Immature natural killer cell (primary cell): ENCODE results near the gene PERM1. TPM values are rescaled to one million over a fixed set of nuclear protein-coding genes. Genes with fewer than 3 reads are reported as not detected.
"Not testable (repeated sequence)": the region's sequence is repeated elsewhere in the genome, so short reads cannot be mapped to it uniquely, and the experiment has no call there.

Experiments used
- DNase-seq, 3 donors: peaks; one replicate each; pipeline ENCODE4 v3.0.0; 2022; ENCODE audit warnings: mixed read lengths in 1 of 3
- H3K27ac Mint-ChIP-seq, 6 donors: one replicate each; pipeline ENCODE4 v1.8.0; 2020; ENCODE audit warnings: mixed read lengths in 6 of 6, mild to moderate bottlenecking in 5 of 6, inconsistent platforms in 4 of 6, moderate library complexity in 3 of 6
- H3K27me3 Mint-ChIP-seq, 3 donors: one replicate each; pipeline ENCODE4 v1.8.0; 2020 to 2021; ENCODE audit warnings: low read depth in 3 of 3, mild to moderate bottlenecking in 3 of 3, mixed read lengths in 3 of 3, moderate library complexity in 3 of 3, inconsistent platforms in 1 of 3
- H3K36me3 Mint-ChIP-seq, 3 donors: one replicate each; pipeline ENCODE4 v1.8.0; 2020; ENCODE audit warnings: mixed read lengths in 3 of 3, inconsistent platforms in 2 of 3, mild to moderate bottlenecking in 2 of 3
- H3K4me1 Mint-ChIP-seq, 2 donors: one replicate each; pipeline ENCODE4 v1.8.0; 2020; ENCODE audit warnings: inconsistent platforms in 2 of 2, mild to moderate bottlenecking in 2 of 2, mixed read lengths in 2 of 2, moderate library complexity in 1 of 2
- H3K4me3 Mint-ChIP-seq, 5 donors: one replicate each; pipeline ENCODE4 v1.8.0; 2020; ENCODE audit warnings: mild to moderate bottlenecking in 5 of 5, mixed read lengths in 5 of 5, inconsistent platforms in 3 of 5, moderate library complexity in 3 of 5
- H3K9me3 Mint-ChIP-seq, 6 donors: one replicate each; pipeline ENCODE4 v1.8.0; 2020; ENCODE audit warnings: mild to moderate bottlenecking in 6 of 6, mixed read lengths in 6 of 6, inconsistent platforms in 4 of 6, moderate library complexity in 3 of 6
- polyA plus RNA-seq, 3 donors: library from polyadenylated mRNA; unstranded; fragments of 300-500 nt; fragmentation: Illumina TruSeq; gene quantifications; one replicate each; pipeline ENCODE4 v1.2.3, GENCODE V29; 2021

PERM1 gene
- polyA plus RNA-seq, 3 donors from 2014 or later = not detected

- peak overlapping the region in 1 of 6 donors; percentile 36 for H3K27ac Mint-ChIP-seq
- peaks cover 23 to 28% of the 10 kb centered on the region in 2 donors for H3K4me1 Mint-ChIP-seq
- H3K36me3 Mint-ChIP-seq = peaks cover 5 to 16% (median 7%) of the 10 kb centered on the region in 3 donors
- DNase-seq = no peak
- peaks cover 4 to 12% (median 6%) of the 10 kb centered on the region in 3 donors for H3K27me3 Mint-ChIP-seq
- no peaks in the 10 kb centered on the region for H3K9me3 Mint-ChIP-seq
- no peak overlapping the region for H3K4me3 Mint-ChIP-seq
Observed at GRCh38 chr1:956636-957035, 25.3 kb downstream of the PERM1 start.

DNA sequence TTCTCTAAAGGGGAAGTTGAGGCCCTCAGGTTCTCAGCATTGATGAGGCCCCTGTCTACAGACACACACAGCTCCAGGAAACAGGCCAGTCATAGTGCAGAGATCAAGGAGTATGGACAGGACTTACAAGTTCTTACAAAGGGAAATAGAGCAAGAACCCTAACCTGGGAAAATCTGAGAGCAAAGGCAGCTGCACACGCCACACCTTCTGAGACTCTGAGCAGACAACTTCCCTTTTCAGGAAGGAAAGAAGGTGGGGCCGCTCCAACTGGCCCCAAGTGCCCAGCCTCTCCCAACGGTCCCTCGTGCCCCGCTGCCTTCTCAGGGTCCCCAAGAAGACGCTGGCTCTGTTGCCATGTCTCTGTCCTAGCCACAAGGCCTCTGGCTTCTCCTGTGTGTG, 26.4 kb downstream of the PERM1 start:
- no peak overlapping the region for H3K27ac Mint-ChIP-seq
- no peak overlapping the region for H3K4me3 Mint-ChIP-seq
- H3K36me3 Mint-ChIP-seq = peaks cover 9 to 23% (median 12%) of the 10 kb centered on the region in 3 donors
- H3K27me3 Mint-ChIP-seq = peaks cover 4 to 12% (median 6%) of the 10 kb centered on the region in 3 donors
- DNase-seq = no peak
- no peaks in the 10 kb centered on the region for H3K9me3 Mint-ChIP-seq
- peaks cover 23 to 28% of the 10 kb centered on the region in 2 donors for H3K4me1 Mint-ChIP-seq

GRCh38 chr1:954927-955326, 27.0 kb downstream of the PERM1 start:
- Mint-ChIP-seq H3K27me3 (peaks cover 4 to 12% (median 6%) of the 10 kb centered on the region in 3 donors), H3K4me1 (peaks cover 18 to 28% of the 10 kb centered on the region in 2 donors), H3K27ac (no peak overlapping the region), H3K4me3 (no peak overlapping the region), H3K36me3 (peaks cover 13 to 28% (median 18%) of the 10 kb centered on the region in 3 donors), H3K9me3 (no peaks in the 10 kb centered on the region)
- no peak for DNase-seq

DNA sequence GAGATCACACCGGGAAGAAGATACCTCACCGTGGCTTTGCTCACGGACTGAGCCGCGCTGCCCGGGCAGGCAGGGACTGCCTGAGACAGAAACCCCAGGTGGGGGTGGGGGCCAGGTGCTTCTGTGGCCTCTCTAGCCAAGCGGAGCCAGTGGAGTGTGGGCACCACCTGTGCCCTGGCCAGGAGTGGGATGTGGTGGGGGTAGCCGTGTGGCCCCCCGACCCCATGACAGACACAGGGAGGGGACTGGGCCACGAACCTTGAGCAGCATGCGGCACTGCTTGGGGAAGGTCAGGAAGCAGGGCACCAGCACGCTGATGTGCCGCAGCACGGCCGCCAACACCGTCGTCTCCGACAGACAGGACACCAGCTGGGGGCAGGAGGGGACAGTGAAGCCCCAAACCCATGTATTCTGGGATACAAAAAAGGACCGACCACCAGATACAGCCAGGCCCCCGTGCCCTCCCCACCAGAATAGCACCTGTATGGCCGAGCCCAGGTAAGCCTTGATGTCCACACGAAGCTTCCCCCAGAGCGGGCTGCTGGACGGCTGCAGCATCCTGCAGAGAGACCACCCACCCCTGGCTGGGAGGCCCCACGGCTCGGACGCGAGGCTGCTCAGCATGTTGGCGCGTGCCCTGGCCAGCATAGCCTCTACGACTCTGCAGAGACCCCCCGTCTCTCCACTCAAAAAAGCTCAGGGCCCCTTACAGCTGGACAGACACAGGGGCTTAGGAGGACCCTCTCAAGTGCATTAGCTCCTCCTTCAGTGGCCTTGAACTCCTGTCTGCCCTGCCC, 28.2 kb downstream of the PERM1 start:
- no peak for DNase-seq
- Mint-ChIP-seq H3K36me3 (peaks cover 15 to 38% (median 21%) of the 10 kb centered on the region in 3 donors), H3K4me3 (no peak overlapping the region), H3K27ac (no peak overlapping the region), H3K9me3 (no peaks in the 10 kb centered on the region), H3K4me1 (peaks cover 16 to 24% of the 10 kb centered on the region in 2 donors), H3K27me3 (peaks cover 0 to 7% (median 3%) of the 10 kb centered on the region in 3 donors)

DNA sequence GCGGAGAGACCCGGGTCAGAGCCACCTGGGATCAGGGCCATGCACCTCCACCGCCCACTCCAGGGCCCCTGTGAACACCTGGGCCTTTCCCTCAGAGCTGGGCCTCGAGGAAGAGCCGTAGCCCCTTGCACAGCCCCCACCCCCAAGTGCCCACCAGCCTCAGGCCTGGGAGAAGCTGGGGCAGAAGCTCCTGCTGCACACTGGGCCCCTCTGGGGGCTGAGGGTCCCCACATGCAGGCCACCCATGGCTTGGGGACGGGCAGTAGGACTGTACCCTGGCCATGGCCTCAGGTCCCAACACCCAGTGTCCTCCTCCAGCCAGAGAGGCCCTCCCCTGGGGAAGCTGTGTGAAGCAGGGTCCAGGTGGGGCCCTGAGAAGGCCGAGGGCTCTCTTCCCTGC, 29.3 kb downstream of the PERM1 start:
- Mint-ChIP-seq H3K9me3 (no peaks in the 10 kb centered on the region), H3K36me3 (peaks cover 15 to 39% (median 21%) of the 10 kb centered on the region in 3 donors), H3K27me3 (peaks cover 0 to 2% (median 0%) of the 10 kb centered on the region in 3 donors), H3K27ac (no peak overlapping the region), H3K4me3 (no peak overlapping the region), H3K4me1 (peaks cover 4 to 14% of the 10 kb centered on the region in 2 donors)
- DNase-seq = no peak

- no peaks in the 10 kb centered on the region for H3K27me3 Mint-ChIP-seq
- no peak overlapping the region for H3K4me3 Mint-ChIP-seq
- no peaks in the 10 kb centered on the region for H3K9me3 Mint-ChIP-seq
- H3K27ac Mint-ChIP-seq = no peak overlapping the region
- H3K36me3 Mint-ChIP-seq = peaks cover 16 to 39% (median 21%) of the 10 kb centered on the region in 3 donors
- DNase-seq = no peak
- peaks cover under 1 to 10% of the 10 kb centered on the region in 2 donors for H3K4me1 Mint-ChIP-seq
Observed at GRCh38 chr1:952201-952600, 29.7 kb downstream of the PERM1 start.

DNA sequence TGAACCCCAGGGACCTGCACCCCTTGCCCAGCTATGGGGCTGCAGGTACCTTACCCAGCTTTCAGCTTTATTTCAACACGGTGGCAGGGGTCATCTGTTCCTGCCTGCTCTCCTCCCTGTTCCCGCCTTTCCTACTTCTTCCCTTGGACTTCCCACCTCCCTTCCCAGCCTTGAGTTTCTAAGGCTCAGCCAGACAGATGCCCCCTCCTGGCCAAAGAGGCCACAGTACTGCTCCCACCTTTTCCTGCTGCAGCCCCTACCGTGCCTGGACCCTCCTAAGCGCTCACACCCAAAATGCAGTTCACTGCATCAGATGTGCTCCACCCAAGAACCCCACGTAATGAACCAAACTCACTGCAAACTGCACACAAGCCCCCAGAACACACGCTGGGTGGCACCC, 30.5 kb downstream of the PERM1 start:
- Mint-ChIP-seq H3K9me3 (no peaks in the 10 kb centered on the region), H3K4me3 (no peak overlapping the region), H3K36me3 (peaks cover 18 to 39% (median 21%) of the 10 kb centered on the region in 3 donors), H3K4me1 (peaks cover 0 to 6% of the 10 kb centered on the region in 2 donors), H3K27ac (no peak overlapping the region), H3K27me3 (no peaks in the 10 kb centered on the region)
- no peak for DNase-seq

DNA sequence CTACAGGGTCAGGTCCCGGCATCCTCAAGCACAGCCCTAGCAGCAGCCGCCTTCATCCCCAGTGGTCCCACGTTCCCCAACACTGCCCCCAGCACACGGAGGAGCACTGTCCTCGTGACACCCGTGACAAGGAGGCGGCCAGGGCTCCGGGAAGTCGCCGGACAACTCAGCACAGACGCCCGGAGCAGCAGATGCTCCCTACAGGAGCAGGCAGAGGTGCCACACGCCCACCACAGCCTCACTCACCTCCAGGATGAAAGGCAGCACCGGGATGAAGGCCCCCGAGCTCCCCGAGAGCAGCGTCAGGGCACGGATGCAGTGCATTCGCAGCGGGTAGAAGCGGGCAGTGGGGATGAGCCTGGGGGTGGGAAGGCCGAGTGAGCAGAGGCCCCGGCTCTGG, 31.0 kb downstream of the PERM1 start:
- Mint-ChIP-seq H3K27ac (no peak overlapping the region), H3K4me3 (no peak overlapping the region), H3K36me3 (peaks cover 18 to 41% (median 21%) of the 10 kb centered on the region in 3 donors), H3K4me1 (peaks cover 0 to 6% of the 10 kb centered on the region in 2 donors), H3K27me3 (no peaks in the 10 kb centered on the region), H3K9me3 (no peaks in the 10 kb centered on the region)
- DNase-seq = no peak

GRCh38 chr1:950268-950667, 31.6 kb downstream of the PERM1 start:
- H3K4me1 Mint-ChIP-seq = peaks cover 0 to 2% of the 10 kb centered on the region in 2 donors
- no peak overlapping the region for H3K27ac Mint-ChIP-seq
- H3K4me3 Mint-ChIP-seq = no peak overlapping the region
- DNase-seq = no peak
- H3K36me3 Mint-ChIP-seq = peaks cover 16 to 41% (median 19%) of the 10 kb centered on the region in 3 donors
- no peaks in the 10 kb centered on the region for H3K27me3 Mint-ChIP-seq
- no peaks in the 10 kb centered on the region for H3K9me3 Mint-ChIP-seq

- H3K36me3 Mint-ChIP-seq = peaks cover 15 to 32% (median 20%) of the 10 kb centered on the region in 3 donors
Observed at GRCh38 chr1:947958-948357, 33.9 kb downstream of the PERM1 start.

DNA sequence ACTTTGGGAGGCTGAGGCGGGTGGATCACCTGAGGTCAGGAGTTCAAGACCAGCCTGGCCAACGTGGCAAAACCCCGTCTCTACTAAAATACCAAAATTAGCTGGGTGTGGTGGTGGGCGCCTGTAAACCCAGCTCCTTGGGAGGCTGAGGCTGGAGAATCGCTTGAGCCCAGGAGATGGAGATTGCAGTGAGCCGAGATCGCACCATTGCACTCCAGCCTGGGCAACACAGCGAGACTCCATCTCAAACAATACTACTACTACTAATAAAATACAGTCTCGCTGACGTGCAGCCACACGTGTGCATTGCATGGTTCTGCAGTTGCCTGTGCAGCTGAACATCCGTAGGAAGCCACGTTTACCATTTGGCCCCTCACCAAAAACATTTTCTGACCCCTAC, 35.1 kb downstream of the PERM1 start:
- not testable (repeated sequence) for H3K4me3 Mint-ChIP-seq, DNase-seq, H3K27ac Mint-ChIP-seq, H3K27me3 Mint-ChIP-seq, H3K4me1 Mint-ChIP-seq, H3K9me3 Mint-ChIP-seq
- H3K36me3 Mint-ChIP-seq = peaks cover 15 to 32% (median 20%) of the 10 kb centered on the region in 3 donors

More at GRCh38 chr1:947958-948357, 33.9 kb downstream of the PERM1 start:
- H3K27ac Mint-ChIP-seq = no peak overlapping the region
- no peaks in the 10 kb centered on the region for H3K9me3 Mint-ChIP-seq
- DNase-seq = no peak
- peaks cover 0 to 2% (median 0%) of the 10 kb centered on the region in 3 donors for H3K27me3 Mint-ChIP-seq
- H3K4me3 Mint-ChIP-seq = no peak overlapping the region
- H3K4me1 Mint-ChIP-seq = no peaks in the 10 kb centered on the region

DNA sequence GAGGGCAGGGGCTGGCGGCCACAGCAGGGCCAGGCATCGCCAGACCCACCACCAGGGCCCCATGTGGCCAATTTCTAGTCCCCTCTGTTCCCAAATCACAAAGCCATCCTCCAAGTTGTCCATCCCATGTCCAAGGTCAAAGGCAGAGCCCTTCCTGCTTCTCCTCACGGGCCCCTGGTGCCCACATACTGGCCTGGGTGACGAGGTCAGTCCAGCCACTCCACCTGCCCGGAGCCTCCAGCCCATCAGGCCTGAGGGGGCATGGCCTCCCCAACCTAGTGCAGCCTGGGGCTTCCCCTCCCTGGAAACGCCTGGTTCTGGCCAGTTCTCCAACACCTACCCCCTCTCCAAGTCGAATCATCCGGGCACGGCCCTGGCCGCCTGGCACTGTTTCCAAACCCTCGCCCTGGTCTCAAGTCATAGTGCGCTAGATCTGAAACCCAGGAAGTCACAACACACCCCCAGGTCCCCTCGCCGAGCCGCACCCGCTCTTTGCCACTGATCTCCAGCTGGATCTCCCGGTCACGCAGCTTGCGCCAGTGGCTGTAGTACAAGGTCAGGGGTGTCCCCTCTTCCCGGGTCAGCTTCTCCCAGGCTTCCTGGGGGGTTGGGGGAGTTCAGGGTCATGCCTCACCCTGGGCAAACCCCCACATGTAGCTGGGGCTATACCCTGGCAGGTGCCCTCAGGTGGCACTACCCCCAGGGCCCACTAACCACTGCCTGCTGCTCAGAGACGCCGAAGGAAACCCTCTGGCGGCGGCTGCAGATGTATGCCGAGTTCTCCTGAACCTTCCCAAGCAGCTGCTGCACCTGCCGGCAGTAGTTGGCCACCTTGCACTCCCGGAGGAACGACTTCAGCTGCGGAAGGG, 36.0 kb downstream of the PERM1 start:
- no peak overlapping the region for H3K27ac Mint-ChIP-seq
- peaks cover 15 to 28% (median 16%) of the 10 kb centered on the region in 3 donors for H3K36me3 Mint-ChIP-seq
- H3K4me3 Mint-ChIP-seq = no peak overlapping the region
- peaks cover 0 to 3% of the 10 kb centered on the region in 2 donors for H3K4me1 Mint-ChIP-seq
- peaks cover 0 to 3% (median 2%) of the 10 kb centered on the region in 3 donors for H3K27me3 Mint-ChIP-seq
- DNase-seq = no peak
- no peaks in the 10 kb centered on the region for H3K9me3 Mint-ChIP-seq

- peak overlapping the region in 1 of 5 donors; percentile 24 for H3K4me3 Mint-ChIP-seq
- peaks cover 4 to 16% (median 7%) of the 10 kb centered on the region in 3 donors for H3K36me3 Mint-ChIP-seq
- no peak overlapping the region for H3K27ac Mint-ChIP-seq
- no peak for DNase-seq
- H3K9me3 Mint-ChIP-seq = no peaks in the 10 kb centered on the region
- peaks cover 3 to 4% (median 3%) of the 10 kb centered on the region in 3 donors for H3K27me3 Mint-ChIP-seq
- H3K4me1 Mint-ChIP-seq = peaks cover 0 to 8% of the 10 kb centered on the region in 2 donors
Observed at GRCh38 chr1:944341-945325, 37.3 kb downstream of the PERM1 start.
